HepG2 (cell line): ENCODE results near the gene ALB. TPM values are rescaled to one million over a fixed set of nuclear protein-coding genes. Genes with fewer than 3 reads are reported as not detected.
A peak's percentile ranks its signal among the peaks of the same experiment; 100 is the strongest.

Source experiments
- ATAC-seq: fragments of 200-7000 bp; cut with Tn5 transposase; 3 replicates; pipeline ENCODE4 v1.9.1; 2020; ENCODE audit warnings: mild to moderate bottlenecking, moderate library complexity
- BruUV-seq: library from RNA; stranded (reverse); fragments of 400-500 nt; replicated peaks from 2 replicates; lab custom pipeline; 2021; lab: Mats Ljungman, UMichigan
- CTCF ChIA-PET: fragments of 300-600 bp; formaldehyde crosslinking; extraction: SDS; loops from one replicate; lab custom pipeline; 2021; ENCODE audit warnings: low total read pairs, inconsistent platforms, low intra/inter-chr PET ratio; lab: Yijun Ruan, JAX
- POLR2A ChIA-PET: fragments of 350-600 bp; sonication (Branson Sonifier 250); formaldehyde crosslinking; loops from one replicate; lab custom pipeline; 2020; ENCODE audit warnings: antibody characterized with exemption, inconsistent platforms; lab: Yijun Ruan, JAX
- DNase-seq: peaks from one replicate; pipeline ENCODE4 v3.0.0-alpha.2; 2015; ENCODE audit warnings: low spot score
- FAIRE-seq: peaks from 3 replicates; lab custom pipeline; 2011; peaks lifted over from hg19 to GRCh38; lab: Jason Lieb, UNC
- H2AFZ ChIP-seq: one replicate; pipeline ENCODE4 v1.6.1; 2011; ENCODE audit warnings: low read length, inconsistent platforms
- H3K27ac ChIP-seq: fragments of 300-600 bp; 3 replicates; pipeline ENCODE4 v1.8.0; 2011; ENCODE audit warnings: mixed run types, mild to moderate bottlenecking, mixed read lengths, low read length, inconsistent platforms; ENCODE audit not compliant: insufficient read depth; ENCODE audit errors: extremely low read length
- H3K27me3 ChIP-seq, 2 experiments: fragments of 200-600 bp in 1 of 2; 2 replicates in 1 of 2; 3 replicates in 1 of 2; pipeline versions ENCODE4 v1.6.0 to v1.8.0; 2011; ENCODE audit warnings: low read length in 2 of 2, mild to moderate bottlenecking in 2 of 2, moderate library complexity in 2 of 2, inconsistent platforms in 1 of 2; ENCODE audit not compliant: insufficient read depth in 2 of 2, control insufficient read depth in 1 of 2
- H3K36me3 ChIP-seq, 2 experiments: fragments of 200-600 bp in 1 of 2; replicated peaks in 1 of 2; 2 replicates in 1 of 2; 3 replicates in 1 of 2; pipeline versions ENCODE4 v1.5.1 to v1.8.0; 2011; ENCODE audit warnings: low read length in 2 of 2, inconsistent platforms in 1 of 2; ENCODE audit not compliant: insufficient read depth in 2 of 2, control insufficient read depth in 1 of 2
- H3K4me1 ChIP-seq: 2 replicates; pipeline ENCODE4 v1.5.1; 2012; ENCODE audit warnings: low read length, inconsistent platforms; ENCODE audit not compliant: insufficient read depth
- H3K4me2 ChIP-seq: 2 replicates; pipeline ENCODE4 v1.6.0; 2011; ENCODE audit warnings: low read depth, low read length, inconsistent platforms
- H3K4me3 ChIP-seq, 3 experiments: fragments of 200-600 bp in 1 of 3; sonication (generic), shearing (Covaris generic) in 1 of 3; replicated peaks in 1 of 3; 2 replicates each; pipeline ENCODE4 v1.5.1; 2011 to 2016; ENCODE audit warnings: low read length in 3 of 3, inconsistent platforms in 2 of 3, low read depth in 2 of 3, mild to moderate bottlenecking in 2 of 3, control low read depth in 1 of 3, mixed read lengths in 1 of 3; ENCODE audit not compliant: insufficient read depth in 1 of 3
- H3K79me2 ChIP-seq: one replicate; pipeline ENCODE4 v1.6.1; 2011; ENCODE audit warnings: low read length, inconsistent platforms; ENCODE audit not compliant: insufficient read depth
- H3K9ac ChIP-seq: 2 replicates; pipeline ENCODE4 v1.6.0; 2011; ENCODE audit warnings: mild to moderate bottlenecking, low read depth, low read length, inconsistent platforms; ENCODE audit not compliant: insufficient read depth
- H3K9me3 ChIP-seq: 2 replicates; pipeline ENCODE4 v1.5.1; 2012; ENCODE audit warnings: mild to moderate bottlenecking, low read length
- H4K20me1 ChIP-seq: 2 replicates; pipeline ENCODE4 v1.6.0; 2011; ENCODE audit warnings: inconsistent platforms, mild to moderate bottlenecking, low read length, moderate library complexity; ENCODE audit not compliant: insufficient read depth
- GPN1 ChIP-seq: sonication (generic); formaldehyde crosslinking; IDR thresholded peaks from 2 replicates; pipeline ENCODE4 v1.5.1; 2020; ENCODE audit warnings: missing genetic modification reagents, borderline replicate concordance
- MIXL1 ChIP-seq: IDR thresholded peaks from 2 replicates; pipeline ENCODE4 v1.6.1; 2016
- MLLT10 ChIP-seq: sonication (generic); formaldehyde crosslinking; IDR thresholded peaks from 2 replicates; pipeline ENCODE4 v1.4.0; 2020; ENCODE audit warnings: missing genetic modification reagents
- MTF1 ChIP-seq: sonication (generic); formaldehyde crosslinking; IDR thresholded peaks from 2 replicates; pipeline ENCODE4 v1.5.0; 2020; ENCODE audit warnings: missing genetic modification reagents
- NKX3-1 ChIP-seq: sonication (generic); formaldehyde crosslinking; IDR thresholded peaks from 2 replicates; pipeline ENCODE4 v1.5.0; 2020; ENCODE audit warnings: missing genetic modification reagents
- NR2F6 ChIP-seq, 2 experiments: IDR thresholded peaks; 2 replicates each; pipeline ENCODE4 v1.6.1; 2016; ENCODE audit warnings: antibody characterized with exemption in 1 of 2, mild to moderate bottlenecking in 1 of 2
- PAF1 ChIP-seq: IDR thresholded peaks from 2 replicates; pipeline ENCODE4 v1.6.1; 2016; ENCODE audit warnings: missing genetic modification reagents, missing compliant biosample characterization
- POLR2A ChIP-seq, 2 experiments: IDR thresholded peaks; 2 replicates each; pipeline ENCODE4 v1.6.1; 2011; ENCODE audit warnings: low read depth in 2 of 2, low read length in 2 of 2, mild to moderate bottlenecking in 1 of 2, moderate library complexity in 1 of 2; ENCODE audit not compliant: insufficient read depth in 1 of 2
- POLR2AphosphoS5 ChIP-seq: IDR thresholded peaks from 2 replicates; pipeline ENCODE4 v1.6.1; 2012; ENCODE audit warnings: low read depth, low read length
- ZNF24 ChIP-seq: fragments of 450-650 bp; IDR thresholded peaks from 2 replicates; pipeline ENCODE4 v1.6.1; 2017; ENCODE audit warnings: antibody characterized with exemption, mild to moderate bottlenecking
- WGBS: methylation state at CpG from one replicate; pipeline ENCODE4 v1.1.6; 2017; ENCODE audit warnings: low lambda C conversion rate; 5-methylcytosine and 5-hydroxymethylcytosine counted together
- in situ Hi-C: cut with HindIII; loops from 2 replicates; pipeline ENCODE4 v1.10.0; 2017; ENCODE audit warnings: low pct_unique_long_range_greater_than_20kb; ENCODE audit not compliant: extremely low pct_ligation_motif_present
- intact Hi-C: fragments of 100-400 bp; cut with micrococcal nuclease; formaldehyde crosslinking; loops from one replicate; pipeline ENCODE4 v1.10.0; 2022; ENCODE audit not compliant: unreplicated experiment
- polyA plus RNA-seq, 8 experiments: library from polyadenylated mRNA; depleted of rRNA in 3 of 8; stranded (reverse) in 7 of 8; unstranded in 1 of 8; fragments of >200 nt; fragmentation: Illumina TruSeq in 4 of 8; extraction: Trizol in 4 of 8; gene quantifications; 2 replicates each; pipeline versions ENCODE4 v1.2.1 to v1.2.3, GENCODE V29; 2011 to 2016; ENCODE audit warnings: low read depth in 4 of 8, missing spikeins in 1 of 8, mixed read lengths in 1 of 8; ENCODE audit not compliant: insufficient read depth in 1 of 8
- total RNA-seq, 5 experiments: library from RNA; depleted of rRNA; stranded (reverse); fragments of >200 nt; fragmentation: Illumina TruSeq; extraction: Trizol; gene quantifications; 2 replicates each; pipeline ENCODE4 v1.2.3, GENCODE V29; 2016; ENCODE audit warnings: low read depth in 1 of 5
- TF ChIP-seq, protein P1 (sequence below), 2 experiments: IDR thresholded peaks; 2 replicates each; pipeline ENCODE4 v1.6.1; 2011 to 2012; ENCODE audit warnings: low read length in 2 of 2, borderline replicate concordance in 1 of 2, low read depth in 1 of 2, mild to moderate bottlenecking in 1 of 2, moderate library complexity in 1 of 2
- TF ChIP-seq, protein P2 (sequence below): sonication (generic); formaldehyde crosslinking; IDR thresholded peaks from 2 replicates; pipeline ENCODE4 v1.5.0; 2020; ENCODE audit warnings: mild to moderate bottlenecking, missing genetic modification reagents

The ALB gene
- total and polyA plus RNA-seq, 2 of the 13 experiments (the other 11 are each of a cell fraction or from before 2014, with no cell fraction given) = 22,259 to 22,625 TPM

DNA sequence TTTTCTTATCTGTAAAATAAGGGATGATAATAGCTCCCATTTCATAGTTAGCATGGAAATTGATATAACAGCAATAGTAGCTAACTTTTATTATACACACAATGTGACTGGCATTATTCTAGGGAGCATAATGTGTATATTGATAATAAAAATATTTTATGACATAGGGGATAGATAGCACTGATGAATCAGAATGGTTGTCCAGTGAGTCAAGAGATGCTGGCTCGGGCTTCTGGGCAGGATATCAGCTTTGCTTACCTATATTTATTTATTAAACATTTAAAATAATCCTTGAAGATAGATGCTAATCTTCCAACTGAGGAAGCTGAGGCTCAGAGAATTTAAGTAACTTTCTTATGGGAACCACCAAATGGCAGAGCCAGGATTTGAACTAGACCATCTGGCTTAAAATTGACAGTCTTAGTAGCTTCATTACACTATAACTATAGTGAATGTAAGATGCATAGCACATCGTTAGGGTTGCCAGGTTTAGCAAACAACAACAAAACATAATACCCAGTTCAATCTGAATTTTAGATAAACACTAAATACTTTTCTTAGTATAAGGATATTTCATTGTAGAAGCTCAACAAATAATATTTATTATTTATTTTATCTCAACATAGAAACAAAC lies 34.6 kb downstream of the ALB start (continued):
- TF ChIP-seq GPN1 (CRISPR knock-in tag) = no peak
- TF ChIP-seq MLLT10 (CRISPR knock-in tag) = peak; percentile 25; the same call in 1 of the 2 replicates
- TF ChIP-seq NKX3-1 (CRISPR knock-in tag) = peak; percentile 6; the same call in 1 of the 2 replicates

- in situ Hi-C loops (no loop called here), intact Hi-C loops (loop anchor here (10.0 kb wide), 1 partner anchor 185 kb away; the partner anchor contains the start of gene ANKRD17)
- Histone ChIP-seq H4K20me1 (peaks cover 3% of the 10 kb centered on the region; the same call in 1 of the 2 replicates), H3K36me3 (peaks cover 6 to 20% of the 10 kb centered on the region in 2 experiments), H3K27me3 (no peaks in the 10 kb centered on the region), H3K4me2 (peak overlapping the region; percentile 82), H3K9ac (peak overlapping the region; percentile 75), H3K9me3 (no peaks in the 10 kb centered on the region), H3K4me3 (peak overlapping the region; percentile 68 to 80 (median 70); a peak in 5 of 6 replicates), H2AFZ (no peak overlapping the region), H3K4me1 (peaks cover 68% of the 10 kb centered on the region), H3K27ac (peak overlapping the region; percentile 98), H3K79me2 (peaks cover 75% of the 10 kb centered on the region)
- no peak for DNase-seq
- BruUV-seq = no TSS peak
- no peak for ATAC-seq
- POLR2A ChIA-PET = interaction anchor here (0.6 kb wide), 1 partner anchor 14 kb away, joined by 3 read pairs; no protein-coding TSS in a partner anchor
- TF ChIP-seq MTF1 (CRISPR knock-in tag) (peak; percentile 48; the same call in 1 of the 2 replicates), MLLT10 (CRISPR knock-in tag) (peak; percentile 95), POLR2A (IDR thresholded peaks at IDR 0.05; ENCODE audit: insufficient read depth in 1 of 2, low read depth in 2 of 2, low read length in 2 of 2) (peak in 1 of 2 experiments; percentile 46; a peak in 1 of 4 replicates), PAF1 (CRISPR knock-in tag) (peak; percentile 68; the same call in 1 of the 2 replicates), ZNF24 (no peak), NR2F6 (IDR thresholded peaks at IDR 0.05) (0 out of 2 replicates have a peak, but pooled peaks have one; percentile 11), NR2F6 (CRISPR knock-in tag; IDR thresholded peaks at IDR 0.05) (no peak), POLR2AphosphoS5 (peak; percentile 77), MIXL1 (peak; percentile 3; the same call in 1 of the 2 replicates)
- TF ChIP-seq, protein P1, sequence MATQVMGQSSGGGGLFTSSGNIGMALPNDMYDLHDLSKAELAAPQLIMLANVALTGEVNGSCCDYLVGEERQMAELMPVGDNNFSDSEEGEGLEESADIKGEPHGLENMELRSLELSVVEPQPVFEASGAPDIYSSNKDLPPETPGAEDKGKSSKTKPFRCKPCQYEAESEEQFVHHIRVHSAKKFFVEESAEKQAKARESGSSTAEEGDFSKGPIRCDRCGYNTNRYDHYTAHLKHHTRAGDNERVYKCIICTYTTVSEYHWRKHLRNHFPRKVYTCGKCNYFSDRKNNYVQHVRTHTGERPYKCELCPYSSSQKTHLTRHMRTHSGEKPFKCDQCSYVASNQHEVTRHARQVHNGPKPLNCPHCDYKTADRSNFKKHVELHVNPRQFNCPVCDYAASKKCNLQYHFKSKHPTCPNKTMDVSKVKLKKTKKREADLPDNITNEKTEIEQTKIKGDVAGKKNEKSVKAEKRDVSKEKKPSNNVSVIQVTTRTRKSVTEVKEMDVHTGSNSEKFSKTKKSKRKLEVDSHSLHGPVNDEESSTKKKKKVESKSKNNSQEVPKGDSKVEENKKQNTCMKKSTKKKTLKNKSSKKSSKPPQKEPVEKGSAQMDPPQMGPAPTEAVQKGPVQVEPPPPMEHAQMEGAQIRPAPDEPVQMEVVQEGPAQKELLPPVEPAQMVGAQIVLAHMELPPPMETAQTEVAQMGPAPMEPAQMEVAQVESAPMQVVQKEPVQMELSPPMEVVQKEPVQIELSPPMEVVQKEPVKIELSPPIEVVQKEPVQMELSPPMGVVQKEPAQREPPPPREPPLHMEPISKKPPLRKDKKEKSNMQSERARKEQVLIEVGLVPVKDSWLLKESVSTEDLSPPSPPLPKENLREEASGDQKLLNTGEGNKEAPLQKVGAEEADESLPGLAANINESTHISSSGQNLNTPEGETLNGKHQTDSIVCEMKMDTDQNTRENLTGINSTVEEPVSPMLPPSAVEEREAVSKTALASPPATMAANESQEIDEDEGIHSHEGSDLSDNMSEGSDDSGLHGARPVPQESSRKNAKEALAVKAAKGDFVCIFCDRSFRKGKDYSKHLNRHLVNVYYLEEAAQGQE (IDR thresholded peaks at IDR 0.05; ENCODE audit: borderline replicate concordance in 1 of 2, low read depth in 1 of 2, low read length in 2 of 2) = 0 out of 4 replicates have a peak, but pooled peaks of 1 of the 2 experiments have one; percentile 5
- TF ChIP-seq, protein P2, sequence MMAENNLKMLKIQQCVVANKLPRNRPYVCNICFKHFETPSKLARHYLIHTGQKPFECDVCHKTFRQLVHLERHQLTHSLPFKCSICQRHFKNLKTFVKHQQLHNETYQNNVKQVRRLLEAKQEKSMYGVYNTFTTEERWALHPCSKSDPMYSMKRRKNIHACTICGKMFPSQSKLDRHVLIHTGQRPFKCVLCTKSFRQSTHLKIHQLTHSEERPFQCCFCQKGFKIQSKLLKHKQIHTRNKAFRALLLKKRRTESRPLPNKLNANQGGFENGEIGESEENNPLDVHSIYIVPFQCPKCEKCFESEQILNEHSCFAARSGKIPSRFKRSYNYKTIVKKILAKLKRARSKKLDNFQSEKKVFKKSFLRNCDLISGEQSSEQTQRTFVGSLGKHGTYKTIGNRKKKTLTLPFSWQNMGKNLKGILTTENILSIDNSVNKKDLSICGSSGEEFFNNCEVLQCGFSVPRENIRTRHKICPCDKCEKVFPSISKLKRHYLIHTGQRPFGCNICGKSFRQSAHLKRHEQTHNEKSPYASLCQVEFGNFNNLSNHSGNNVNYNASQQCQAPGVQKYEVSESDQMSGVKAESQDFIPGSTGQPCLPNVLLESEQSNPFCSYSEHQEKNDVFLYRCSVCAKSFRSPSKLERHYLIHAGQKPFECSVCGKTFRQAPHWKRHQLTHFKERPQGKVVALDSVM = no peak
- 46% methylated on average over 2 of the region's 2 CpGs for WGBS
- FAIRE-seq = no peak
- CTCF ChIA-PET = no interaction called here
Measured at GRCh38 chr4:73439445-73439844, 35.4 kb downstream of the ALB start.
